GM21447 (cell line): Measurements from ENCODE around the gene SLA2.
"Not testable (repeated sequence)": the region's sequence is repeated elsewhere in the genome, so short reads cannot be mapped to it uniquely, and the experiment has no call there.

Source experiments
- ATAC-seq: cut with Tn5 transposase; IDR thresholded peaks from one replicate; pipeline ENCODE4 v1.9.1; 2021; ENCODE audit not compliant: unreplicated experiment

SLA2 gene

GRCh38 chr20:36646678-36647077 lies 682 bp upstream of the SLA2 start:
- no peak for ATAC-seq

- no peak for ATAC-seq
These were observed 643 bp downstream of the SLA2 start for GRCh38 chr20:36645353-36645752.

- no peak for ATAC-seq
These were observed 1.3 kb downstream of the SLA2 start for GRCh38 chr20:36644706-36645095.

- ATAC-seq: no peak
These were observed 1.8 kb downstream of the SLA2 start for GRCh38 chr20:36644032-36644705.

GRCh38 chr20:36642136-36642535 lies 3.9 kb downstream of the SLA2 start:
- ATAC-seq: no peak

- ATAC-seq: no peak
These were observed 4.5 kb downstream of the SLA2 start for GRCh38 chr20:36641506-36641843.

- ATAC-seq: not testable (repeated sequence)
These were observed 7.1 kb downstream of the SLA2 start for GRCh38 chr20:36638876-36639400.

- no peak for ATAC-seq
These were observed 11.7 kb downstream of the SLA2 start for GRCh38 chr20:36634342-36634741.

- no peak for ATAC-seq
These were observed 12.7 kb downstream of the SLA2 start for GRCh38 chr20:36633285-36633772.

GRCh38 chr20:36632487-36633284 lies 13.3 kb downstream of the SLA2 start:
- no peak for ATAC-seq

GRCh38 chr20:36632147-36632486 lies 13.9 kb downstream of the SLA2 start:
- no peak for ATAC-seq

- no peak for ATAC-seq
These were observed 14.3 kb downstream of the SLA2 start for GRCh38 chr20:36631646-36632045.

GRCh38 chr20:36629719-36630681 lies 16.0 kb downstream of the SLA2 start:
- ATAC-seq: no peak

GRCh38 chr20:36628076-36628475 lies 17.9 kb downstream of the SLA2 start:
- ATAC-seq: no peak

- ATAC-seq: no peak
These were observed 21.1 kb downstream of the SLA2 start for GRCh38 chr20:36624944-36625324.

- no peak for ATAC-seq
These were observed 21.7 kb downstream of the SLA2 start for GRCh38 chr20:36624068-36624943.

GRCh38 chr20:36623444-36623843 lies 22.6 kb downstream of the SLA2 start:
- no peak for ATAC-seq

GRCh38 chr20:36620917-36621316 lies 25.1 kb downstream of the SLA2 start:
- no peak for ATAC-seq

- ATAC-seq: no peak
These were observed 31.0 kb downstream of the SLA2 start for GRCh38 chr20:36614781-36615557.

GRCh38 chr20:36613974-36614373 lies 32.0 kb downstream of the SLA2 start:
- ATAC-seq: no peak
